IMR-90 (cell line): ENCODE results near the gene KCNJ16. TPM values are rescaled to one million over a fixed set of nuclear protein-coding genes. Genes with fewer than 3 reads are reported as not detected.

ENCODE experiments used
- ATAC-seq: fragments of 200-7000 bp; cut with Tn5 transposase; 2 replicates; pipeline ENCODE4 v1.9.1; 2020; ENCODE audit warnings: low read depth, mild to moderate bottlenecking, moderate library complexity
- BruUV-seq: library from RNA; stranded (reverse); fragments of 400-500 nt; replicated peaks from 2 replicates; lab custom pipeline; 2021; lab: Mats Ljungman, UMichigan
- CTCF ChIA-PET: fragments of 300-600 bp; formaldehyde crosslinking; extraction: SDS; loops from one replicate; lab custom pipeline; 2021; ENCODE audit warnings: antibody characterized with exemption; lab: Yijun Ruan, JAX
- POLR2A ChIA-PET: fragments of 300-600 bp; sonication (Branson Sonifier 250); formaldehyde crosslinking; loops from one replicate; lab custom pipeline; 2022; ENCODE audit warnings: antibody characterized with exemption; ENCODE audit not compliant: unreplicated experiment; lab: Charles Lee
- DNase-seq: peaks from one replicate; pipeline ENCODE4 v3.0.0; 2013
- H2AFZ ChIP-seq: replicated peaks from 2 replicates; pipeline ENCODE3; 2013; ENCODE audit warnings: low read length, mild to moderate bottlenecking; ENCODE audit not compliant: poor library complexity
- H2AK5ac ChIP-seq: 2 replicates; pipeline ENCODE4 v1.6.1; 2013; ENCODE audit warnings: low read depth, low read length, inconsistent platforms
- H2AK9ac ChIP-seq: replicated peaks from 2 replicates; pipeline ENCODE3; 2013; ENCODE audit warnings: mild to moderate bottlenecking, low read depth, low read length, moderate library complexity; ENCODE audit not compliant: poor library complexity
- H2BK120ac ChIP-seq: 2 replicates; pipeline ENCODE4 v1.6.1; 2013; ENCODE audit warnings: low read depth, low read length, inconsistent platforms
- H2BK15ac ChIP-seq: 3 replicates; pipeline ENCODE4 v1.6.1; 2013; ENCODE audit warnings: low read depth, low read length, inconsistent platforms
- H2BK20ac ChIP-seq: 2 replicates; pipeline ENCODE4 v1.6.1; 2013; ENCODE audit warnings: low read depth, mild to moderate bottlenecking, inconsistent platforms, low read length, moderate library complexity
- H2BK5ac ChIP-seq: 2 replicates; pipeline ENCODE4 v1.6.1; 2013; ENCODE audit warnings: mild to moderate bottlenecking, low read depth, low read length, inconsistent platforms; ENCODE audit not compliant: poor library complexity, severe bottlenecking
- H3K14ac ChIP-seq: replicated peaks from 2 replicates; pipeline ENCODE4 v1.6.1; 2013; ENCODE audit warnings: low read depth, low read length, inconsistent platforms
- H3K18ac ChIP-seq: 2 replicates; pipeline ENCODE4 v1.6.1; 2013; ENCODE audit warnings: low read depth, low read length, control low read depth
- H3K23ac ChIP-seq: 2 replicates; pipeline ENCODE4 v1.6.1; 2013; ENCODE audit warnings: low read depth, low read length, inconsistent platforms
- H3K27ac ChIP-seq: 2 replicates; pipeline ENCODE4 v1.5.1; 2013; ENCODE audit warnings: mild to moderate bottlenecking, control low read depth, low read length; ENCODE audit not compliant: insufficient read depth
- H3K27me3 ChIP-seq: 2 replicates; pipeline ENCODE4 v1.6.1; 2013; ENCODE audit warnings: low read length; ENCODE audit not compliant: control insufficient read depth, insufficient read depth
- H3K36me3 ChIP-seq: 2 replicates; pipeline ENCODE4 v1.6.1; 2013; ENCODE audit warnings: low read length, mixed read lengths; ENCODE audit not compliant: control insufficient read depth, insufficient read depth
- H3K4ac ChIP-seq: 2 replicates; pipeline ENCODE4 v1.6.1; 2013; ENCODE audit warnings: low read depth, low read length, inconsistent platforms
- H3K4me1 ChIP-seq: 2 replicates; pipeline ENCODE4 v1.6.1; 2013; ENCODE audit warnings: low read length, mixed read lengths; ENCODE audit not compliant: control insufficient read depth, insufficient read depth
- H3K4me2 ChIP-seq: 2 replicates; pipeline ENCODE4 v1.6.1; 2013; ENCODE audit warnings: low read depth, mild to moderate bottlenecking, control low read depth, low read length, moderate library complexity
- H3K4me3 ChIP-seq: 2 replicates; pipeline ENCODE4 v1.5.1; 2013; ENCODE audit warnings: low read depth, mild to moderate bottlenecking, control low read depth, low read length, moderate library complexity; ENCODE audit not compliant: insufficient read depth
- H3K56ac ChIP-seq: 2 replicates; pipeline ENCODE4 v1.6.1; 2013; ENCODE audit warnings: low read length, inconsistent platforms; ENCODE audit not compliant: insufficient read depth; ENCODE audit errors: extremely low read depth
- H3K79me1 ChIP-seq, 2 experiments: 2 replicates each; pipeline ENCODE4 v1.6.1; 2013; ENCODE audit warnings: low read length in 2 of 2, inconsistent platforms in 1 of 2, low read depth in 1 of 2
- H3K9ac ChIP-seq: 2 replicates; pipeline ENCODE4 v1.6.1; 2013; ENCODE audit warnings: low read depth, low read length, control low read depth
- H3K9me1 ChIP-seq: 2 replicates; pipeline ENCODE4 v1.6.1; 2013; ENCODE audit warnings: low read length, inconsistent platforms; ENCODE audit not compliant: insufficient read depth
- H3K9me3 ChIP-seq: 2 replicates; pipeline ENCODE4 v1.6.1; 2013; ENCODE audit warnings: low read length; ENCODE audit not compliant: control insufficient read depth, insufficient read depth
- H4K20me1 ChIP-seq: 2 replicates; pipeline ENCODE4 v1.6.1; 2013; ENCODE audit warnings: low read length, inconsistent platforms; ENCODE audit not compliant: insufficient read depth
- H4K5ac ChIP-seq: 2 replicates; pipeline ENCODE4 v1.6.1; 2013; ENCODE audit warnings: mild to moderate bottlenecking, low read depth, low read length, control low read depth
- H4K8ac ChIP-seq, 2 experiments: 2 replicates each; pipeline ENCODE4 v1.6.1; 2013; ENCODE audit warnings: low read depth in 2 of 2, low read length in 2 of 2, control low read depth in 1 of 2, inconsistent platforms in 1 of 2
- H4K91ac ChIP-seq: 2 replicates; pipeline ENCODE4 v1.6.1; 2013; ENCODE audit warnings: low read depth, low read length, inconsistent platforms; ENCODE audit not compliant: insufficient read depth
- ELK1 ChIP-seq: fragments of 150-350 bp; IDR thresholded peaks from 2 replicates; pipeline ENCODE4 v1.6.1; 2016; ENCODE audit warnings: low read depth, mild to moderate bottlenecking, low read length, moderate library complexity, borderline replicate concordance
- FOS ChIP-seq: fragments of 150-350 bp; IDR thresholded peaks from 2 replicates; pipeline ENCODE4 v1.6.1; 2016; ENCODE audit warnings: low read depth, low read length
- MAFK ChIP-seq: IDR thresholded peaks from 2 replicates; pipeline ENCODE4 v1.6.1; 2012; ENCODE audit warnings: low read depth, low read length, improper control_type of control experiment
- NFE2L2 ChIP-seq: fragments of 150-350 bp; IDR thresholded peaks from 2 replicates; pipeline ENCODE4 v1.6.1; 2016; ENCODE audit warnings: low read depth, mild to moderate bottlenecking, low read length
- RCOR1 ChIP-seq: IDR thresholded peaks from 2 replicates; pipeline ENCODE4 v1.6.1; 2012; ENCODE audit warnings: mild to moderate bottlenecking, low read length, improper control_type of control experiment; ENCODE audit not compliant: insufficient replicate concordance
- WGBS, 2 experiments: methylation state at CpG; one replicate each; pipeline versions ENCODE4 v1.1.5 to v1.1.7; 2013; ENCODE audit warnings: missing lambda C conversion rate in 2 of 2; ENCODE audit not compliant: insufficient read length in 1 of 2; ENCODE audit errors: extremely low coverage in 2 of 2; 5-methylcytosine and 5-hydroxymethylcytosine counted together
- dilution Hi-C: fragments of 300-500 bp; cut with HindIII; formaldehyde crosslinking; loops from one replicate; pipeline ENCODE4 v1.14.3; 2018; ENCODE audit warnings: low sequenced_read_pairs; ENCODE audit not compliant: unreplicated experiment
- in situ Hi-C: fragments of 300-500 bp; cut with MboI; formaldehyde crosslinking; loops from 3 replicates; pipeline ENCODE4 v1.14.3; 2019; ENCODE audit warnings: low sequenced_read_pairs, inconsistent platforms, mixed read lengths
- intact Hi-C: fragments of 100-400 bp; cut with micrococcal nuclease; formaldehyde crosslinking; loops from 2 replicates; pipeline ENCODE4 v1.10.0; 2022
- polyA plus RNA-seq, 3 experiments: library from polyadenylated mRNA; depleted of rRNA; stranded (reverse); fragments of >200 nt; gene quantifications; 2 replicates each; pipeline ENCODE4 v1.2.3, GENCODE V29; 2012; ENCODE audit warnings: low replicate concordance in 1 of 3
- total RNA-seq: library from RNA; depleted of rRNA; stranded (reverse); fragments of >200 nt; gene quantifications from 2 replicates; pipeline ENCODE4 v1.2.3, GENCODE V29; 2012; rRNA removed

KCNJ16 gene
- total and polyA plus RNA-seq, 2 of the 4 experiments (the other 2 are of a cell fraction) = not detected

- in situ Hi-C loops = no loop called here
- intact Hi-C loops = no loop called here
- Histone ChIP-seq H4K20me1 (no peaks in the 10 kb centered on the region), H3K23ac (no peak overlapping the region), H3K4me2 (0 out of 2 replicates have a peak overlapping the region, but pooled peaks have one; percentile 0), H2AFZ (no peak overlapping the region), H2BK15ac (no peak overlapping the region), H2BK120ac (no peak overlapping the region), H2BK5ac (no peak overlapping the region), H3K4me1 (no peaks in the 10 kb centered on the region), H3K4me3 (no peak overlapping the region), H2BK20ac (no peak overlapping the region), H4K91ac (no peak overlapping the region), H3K36me3 (no peaks in the 10 kb centered on the region), H3K4ac (no peak overlapping the region), H2AK5ac (no peak overlapping the region), H4K5ac (no peak overlapping the region), H3K14ac (no peak overlapping the region), H2AK9ac (no peak overlapping the region), H3K9ac (no peak overlapping the region), H3K9me1 (no peaks in the 10 kb centered on the region), H3K27ac (no peak overlapping the region), H3K18ac (no peak overlapping the region), H3K9me3 (no peaks in the 10 kb centered on the region), H3K79me1 (no peaks in the 10 kb centered on the region), H3K56ac (no peak overlapping the region), H4K8ac (no peak overlapping the region), H3K27me3 (no peaks in the 10 kb centered on the region)
- peak; percentile 80 for DNase-seq
- peak; percentile 72 for ATAC-seq
- POLR2A ChIA-PET = no interaction called here
- TF ChIP-seq ELK1 (no peak), RCOR1 (no peak), NFE2L2 (no peak), FOS (0 out of 2 replicates have a peak, but pooled peaks have one; percentile 12), MAFK (no peak; the same call in 1 of the 2 replicates)
- BruUV-seq = no TSS peak
- 0% methylated on average over 3 of the region's 4 CpGs; no CpG with 5 or more reads in 1 of the 2 experiments for WGBS, 2 experiments
- CTCF ChIA-PET = no interaction called here
- dilution Hi-C loops = no loop called here
Observed at GRCh38 chr17:70184770-70185169, 109.7 kb downstream of the KCNJ16 start.

Other genes starting within 250 kb of the KCNJ16 start
- gene KCNJ2, start 94.3 kb downstream of the KCNJ16 start, total RNA-seq = 5.8 and 8.6 TPM in 2 replicates
- 0.33 and 0.55 TPM in 2 replicates for gene KCNJ2, start 94.3 kb downstream of the KCNJ16 start, polyA plus RNA-seq (2012; rRNA removed)